HepG2 (cell line): ENCODE data around the gene FIZ1. TPM values are rescaled to one million over a fixed set of nuclear protein-coding genes. Genes with fewer than 3 reads are reported as not detected.
A peak's percentile ranks its signal among the peaks of the same experiment; 100 is the strongest.

ENCODE experiments used
- ARID2 ChIP-seq: sonication (generic); formaldehyde crosslinking; IDR thresholded peaks from 2 replicates; pipeline ENCODE4 v1.8.1; 2022; ENCODE audit warnings: mild to moderate bottlenecking, missing genetic modification reagents, borderline replicate concordance
- HDAC1 ChIP-seq: sonication (generic); formaldehyde crosslinking; IDR thresholded peaks from 2 replicates; pipeline ENCODE4 v1.5.1; 2020; ENCODE audit warnings: mild to moderate bottlenecking, missing genetic modification reagents
- JUND ChIP-seq: sonication (generic); formaldehyde crosslinking; IDR thresholded peaks from 2 replicates; pipeline ENCODE4 v1.8.0; 2022; ENCODE audit warnings: mild to moderate bottlenecking, missing genetic modification reagents
- NFRKB ChIP-seq: fragments of 450-650 bp; IDR thresholded peaks from 2 replicates; pipeline ENCODE4 v1.6.1; 2017
- NKX3-1 ChIP-seq: sonication (generic); formaldehyde crosslinking; IDR thresholded peaks from 2 replicates; pipeline ENCODE4 v1.5.0; 2020; ENCODE audit warnings: missing genetic modification reagents
- PAF1 ChIP-seq: IDR thresholded peaks from 2 replicates; pipeline ENCODE4 v1.6.1; 2016; ENCODE audit warnings: missing genetic modification reagents, missing compliant biosample characterization
- SALL1 ChIP-seq: sonication (generic); formaldehyde crosslinking; IDR thresholded peaks from 2 replicates; pipeline ENCODE4 v1.8.0; 2022; ENCODE audit warnings: mild to moderate bottlenecking, missing genetic modification reagents
- TAF1 ChIP-seq: sonication (generic); formaldehyde crosslinking; IDR thresholded peaks from 2 replicates; pipeline ENCODE4 v1.4.0; 2020; ENCODE audit warnings: missing genetic modification reagents
- TGIF2 ChIP-seq: IDR thresholded peaks from 2 replicates; pipeline ENCODE4 v1.6.1; 2016; ENCODE audit warnings: control low read depth, missing compliant biosample characterization
- ZFP36L2 ChIP-seq: sonication (generic); formaldehyde crosslinking; IDR thresholded peaks from 2 replicates; pipeline ENCODE4 v1.4.0; 2020; ENCODE audit warnings: missing genetic modification reagents
- ZNF468 ChIP-seq: sonication (generic); formaldehyde crosslinking; IDR thresholded peaks from 2 replicates; pipeline ENCODE4 v1.8.0; 2022; ENCODE audit warnings: mild to moderate bottlenecking, moderate library complexity, missing genetic modification reagents
- ZNF7 ChIP-seq: IDR thresholded peaks from 2 replicates; pipeline ENCODE4 v1.6.1; 2016; ENCODE audit warnings: missing biosample characterization, missing genetic modification reagents
- ZNF713 ChIP-seq: sonication (generic); formaldehyde crosslinking; IDR thresholded peaks from 2 replicates; pipeline ENCODE4 v1.4.0; 2020; ENCODE audit warnings: mild to moderate bottlenecking, missing genetic modification reagents
- ZNF772 ChIP-seq: sonication (generic); formaldehyde crosslinking; IDR thresholded peaks from 2 replicates; pipeline ENCODE4 v1.5.0; 2020; ENCODE audit warnings: mild to moderate bottlenecking, missing genetic modification reagents
- ZNF782 ChIP-seq: sonication (generic); formaldehyde crosslinking; IDR thresholded peaks from 2 replicates; pipeline ENCODE4 v1.4.0; 2020; ENCODE audit warnings: missing genetic modification reagents, mild to moderate bottlenecking, borderline replicate concordance
- ZSCAN30 ChIP-seq: sonication (generic); formaldehyde crosslinking; IDR thresholded peaks from 2 replicates; pipeline ENCODE4 v1.5.0; 2020; ENCODE audit warnings: mild to moderate bottlenecking, missing genetic modification reagents
- polyA plus RNA-seq, 8 experiments: library from polyadenylated mRNA; depleted of rRNA in 3 of 8; stranded (reverse) in 7 of 8; unstranded in 1 of 8; fragments of >200 nt; fragmentation: Illumina TruSeq in 4 of 8; extraction: Trizol in 4 of 8; gene quantifications; 2 replicates each; pipeline versions ENCODE4 v1.2.1 to v1.2.3, GENCODE V29; 2011 to 2016; ENCODE audit warnings: low read depth in 4 of 8, missing spikeins in 1 of 8, mixed read lengths in 1 of 8; ENCODE audit not compliant: insufficient read depth in 1 of 8
- total RNA-seq, 5 experiments: library from RNA; depleted of rRNA; stranded (reverse); fragments of >200 nt; fragmentation: Illumina TruSeq; extraction: Trizol; gene quantifications; 2 replicates each; pipeline ENCODE4 v1.2.3, GENCODE V29; 2016; ENCODE audit warnings: low read depth in 1 of 5
- TF ChIP-seq, protein P1 (sequence below): sonication (generic); formaldehyde crosslinking; IDR thresholded peaks from 2 replicates; pipeline ENCODE4 v1.4.0; 2020; ENCODE audit warnings: missing genetic modification reagents
- TF ChIP-seq, protein P2 (sequence below): sonication (generic); formaldehyde crosslinking; IDR thresholded peaks from 2 replicates; pipeline ENCODE4 v1.8.0; 2022; ENCODE audit warnings: low read depth, missing genetic modification reagents
- TF ChIP-seq, protein P3 (sequence below): sonication (generic); formaldehyde crosslinking; IDR thresholded peaks from 2 replicates; pipeline ENCODE4 v1.5.1; 2020; ENCODE audit warnings: missing genetic modification reagents, mild to moderate bottlenecking, borderline replicate concordance
- TF ChIP-seq, protein P4 (sequence below): IDR thresholded peaks from 2 replicates; pipeline ENCODE4 v1.6.1; 2016
- TF ChIP-seq, protein P5 (sequence below): sonication (generic); formaldehyde crosslinking; IDR thresholded peaks from 2 replicates; pipeline ENCODE4 v1.4.0; 2020; ENCODE audit warnings: mild to moderate bottlenecking, low read depth, missing genetic modification reagents

Gene FIZ1
- total and polyA plus RNA-seq, 2 of the 13 experiments (the other 11 are each of a cell fraction or from before 2014, with no cell fraction given) = 3.6 to 5.9 TPM

DNA sequence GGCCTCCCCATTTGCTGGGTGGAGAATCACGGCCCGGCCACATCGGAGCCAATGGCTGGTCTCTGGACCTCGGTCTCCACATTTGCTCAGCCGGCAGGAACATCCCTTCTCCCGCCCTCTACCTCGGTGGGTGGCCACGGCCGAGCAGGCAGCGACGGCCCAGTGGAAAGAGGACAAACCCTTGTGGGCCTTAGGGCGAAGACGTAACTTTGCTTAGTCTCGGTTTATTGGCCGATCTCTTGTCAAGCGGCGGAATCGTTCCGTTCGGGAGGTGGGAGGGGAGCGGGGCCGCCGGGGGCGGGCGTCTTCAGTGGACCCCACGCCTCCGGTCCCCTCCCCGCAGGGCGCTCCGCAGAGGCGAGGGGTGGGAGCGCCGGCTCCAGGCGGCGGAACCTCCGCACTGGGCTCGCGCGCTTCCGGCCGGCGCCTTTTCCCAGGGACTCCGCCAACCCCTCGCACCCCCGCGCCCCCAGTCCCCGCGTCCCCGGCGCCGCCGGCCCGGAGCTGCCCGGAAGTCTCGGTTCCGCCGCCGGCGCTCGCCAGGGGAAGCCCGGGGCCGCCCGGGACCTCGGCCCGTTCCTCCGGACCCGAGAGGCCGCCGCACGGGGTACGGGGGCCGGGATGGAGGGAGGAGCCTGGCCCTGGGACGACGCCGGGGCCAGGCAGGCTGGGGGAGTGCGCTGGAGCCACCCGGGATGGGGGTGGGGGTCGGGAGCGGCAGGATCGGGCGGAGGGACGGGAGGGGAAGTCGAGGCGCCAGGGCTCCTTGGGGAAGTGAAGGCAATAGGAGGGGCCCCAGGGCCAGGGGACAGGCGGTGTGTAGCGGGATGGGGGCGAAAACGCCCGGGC lies 41.5 kb upstream of the FIZ1 start, which contains the start of gene ZNF580 (continued):
- 0 out of 2 replicates have a peak, but pooled peaks have one; percentile 28 for TF ChIP-seq ZNF782 (CRISPR knock-in tag)
- TF ChIP-seq ZSCAN30 = no peak
- no peak for TF ChIP-seq ARID2 (CRISPR knock-in tag)
- peak; percentile 69 for TF ChIP-seq HDAC1 (CRISPR knock-in tag)
- no peak for TF ChIP-seq NKX3-1 (CRISPR knock-in tag)
- TF ChIP-seq ZNF7 (CRISPR knock-in tag) = no peak; the same call in 1 of the 2 replicates
- TF ChIP-seq, protein P1, sequence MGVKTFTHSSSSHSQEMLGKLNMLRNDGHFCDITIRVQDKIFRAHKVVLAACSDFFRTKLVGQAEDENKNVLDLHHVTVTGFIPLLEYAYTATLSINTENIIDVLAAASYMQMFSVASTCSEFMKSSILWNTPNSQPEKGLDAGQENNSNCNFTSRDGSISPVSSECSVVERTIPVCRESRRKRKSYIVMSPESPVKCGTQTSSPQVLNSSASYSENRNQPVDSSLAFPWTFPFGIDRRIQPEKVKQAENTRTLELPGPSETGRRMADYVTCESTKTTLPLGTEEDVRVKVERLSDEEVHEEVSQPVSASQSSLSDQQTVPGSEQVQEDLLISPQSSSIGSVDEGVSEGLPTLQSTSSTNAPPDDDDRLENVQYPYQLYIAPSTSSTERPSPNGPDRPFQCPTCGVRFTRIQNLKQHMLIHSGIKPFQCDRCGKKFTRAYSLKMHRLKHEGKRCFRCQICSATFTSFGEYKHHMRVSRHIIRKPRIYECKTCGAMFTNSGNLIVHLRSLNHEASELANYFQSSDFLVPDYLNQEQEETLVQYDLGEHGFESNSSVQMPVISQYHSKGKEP (CRISPR knock-in tag) = no peak
- TF ChIP-seq, protein P2, sequence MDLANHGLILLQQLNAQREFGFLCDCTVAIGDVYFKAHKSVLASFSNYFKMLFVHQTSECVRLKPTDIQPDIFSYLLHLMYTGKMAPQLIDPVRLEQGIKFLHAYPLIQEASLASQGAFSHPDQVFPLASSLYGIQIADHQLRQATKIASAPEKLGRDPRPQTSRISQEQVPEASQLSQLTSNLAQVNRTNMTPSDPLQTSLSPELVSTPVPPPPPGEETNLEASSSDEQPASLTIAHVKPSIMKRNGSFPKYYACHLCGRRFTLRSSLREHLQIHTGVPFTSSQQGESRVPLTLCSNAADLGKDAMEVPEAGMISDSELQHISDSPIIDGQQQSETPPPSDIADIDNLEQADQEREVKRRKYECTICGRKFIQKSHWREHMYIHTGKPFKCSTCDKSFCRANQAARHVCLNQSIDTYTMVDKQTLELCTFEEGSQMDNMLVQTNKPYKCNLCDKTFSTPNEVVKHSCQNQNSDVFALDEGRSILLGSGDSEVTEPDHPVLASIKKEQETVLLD (CRISPR knock-in tag) = peak; percentile 95
- TF ChIP-seq ZNF713 = no peak
- TF ChIP-seq, protein P3, sequence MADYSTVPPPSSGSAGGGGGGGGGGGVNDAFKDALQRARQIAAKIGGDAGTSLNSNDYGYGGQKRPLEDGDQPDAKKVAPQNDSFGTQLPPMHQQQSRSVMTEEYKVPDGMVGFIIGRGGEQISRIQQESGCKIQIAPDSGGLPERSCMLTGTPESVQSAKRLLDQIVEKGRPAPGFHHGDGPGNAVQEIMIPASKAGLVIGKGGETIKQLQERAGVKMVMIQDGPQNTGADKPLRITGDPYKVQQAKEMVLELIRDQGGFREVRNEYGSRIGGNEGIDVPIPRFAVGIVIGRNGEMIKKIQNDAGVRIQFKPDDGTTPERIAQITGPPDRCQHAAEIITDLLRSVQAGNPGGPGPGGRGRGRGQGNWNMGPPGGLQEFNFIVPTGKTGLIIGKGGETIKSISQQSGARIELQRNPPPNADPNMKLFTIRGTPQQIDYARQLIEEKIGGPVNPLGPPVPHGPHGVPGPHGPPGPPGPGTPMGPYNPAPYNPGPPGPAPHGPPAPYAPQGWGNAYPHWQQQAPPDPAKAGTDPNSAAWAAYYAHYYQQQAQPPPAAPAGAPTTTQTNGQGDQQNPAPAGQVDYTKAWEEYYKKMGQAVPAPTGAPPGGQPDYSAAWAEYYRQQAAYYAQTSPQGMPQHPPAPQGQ (CRISPR knock-in tag) = no peak
- TF ChIP-seq, protein P4, sequence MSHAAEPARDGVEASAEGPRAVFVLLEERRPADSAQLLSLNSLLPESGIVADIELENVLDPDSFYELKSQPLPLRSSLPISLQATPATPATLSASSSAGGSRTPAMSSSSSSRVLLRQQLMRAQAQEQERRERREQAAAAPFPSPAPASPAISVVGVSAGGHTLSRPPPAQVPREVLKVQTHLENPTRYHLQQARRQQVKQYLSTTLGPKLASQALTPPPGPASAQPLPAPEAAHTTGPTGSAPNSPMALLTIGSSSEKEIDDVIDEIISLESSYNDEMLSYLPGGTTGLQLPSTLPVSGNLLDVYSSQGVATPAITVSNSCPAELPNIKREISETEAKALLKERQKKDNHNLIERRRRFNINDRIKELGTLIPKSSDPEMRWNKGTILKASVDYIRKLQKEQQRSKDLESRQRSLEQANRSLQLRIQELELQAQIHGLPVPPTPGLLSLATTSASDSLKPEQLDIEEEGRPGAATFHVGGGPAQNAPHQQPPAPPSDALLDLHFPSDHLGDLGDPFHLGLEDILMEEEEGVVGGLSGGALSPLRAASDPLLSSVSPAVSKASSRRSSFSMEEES (CRISPR knock-in tag) = no peak
- no peak for TF ChIP-seq ZFP36L2
- TF ChIP-seq NFRKB = no peak
- peak; percentile 25; the same call in 1 of the 2 replicates for TF ChIP-seq TGIF2
- TF ChIP-seq, protein P5, sequence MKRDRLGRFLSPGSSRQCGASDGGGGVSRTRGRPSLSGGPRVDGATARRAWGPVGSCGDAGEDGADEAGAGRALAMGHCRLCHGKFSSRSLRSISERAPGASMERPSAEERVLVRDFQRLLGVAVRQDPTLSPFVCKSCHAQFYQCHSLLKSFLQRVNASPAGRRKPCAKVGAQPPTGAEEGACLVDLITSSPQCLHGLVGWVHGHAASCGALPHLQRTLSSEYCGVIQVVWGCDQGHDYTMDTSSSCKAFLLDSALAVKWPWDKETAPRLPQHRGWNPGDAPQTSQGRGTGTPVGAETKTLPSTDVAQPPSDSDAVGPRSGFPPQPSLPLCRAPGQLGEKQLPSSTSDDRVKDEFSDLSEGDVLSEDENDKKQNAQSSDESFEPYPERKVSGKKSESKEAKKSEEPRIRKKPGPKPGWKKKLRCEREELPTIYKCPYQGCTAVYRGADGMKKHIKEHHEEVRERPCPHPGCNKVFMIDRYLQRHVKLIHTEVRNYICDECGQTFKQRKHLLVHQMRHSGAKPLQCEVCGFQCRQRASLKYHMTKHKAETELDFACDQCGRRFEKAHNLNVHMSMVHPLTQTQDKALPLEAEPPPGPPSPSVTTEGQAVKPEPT (CRISPR knock-in tag) = no peak
- TF ChIP-seq TAF1 = peak; percentile 16; the same call in 1 of the 2 replicates
- no peak for TF ChIP-seq ZNF468 (CRISPR knock-in tag)
- peak; percentile 50; the same call in 1 of the 2 replicates for TF ChIP-seq ZNF772 (CRISPR knock-in tag)
- peak; percentile 34; the same call in 1 of the 2 replicates for TF ChIP-seq SALL1
- TF ChIP-seq JUND (CRISPR knock-in tag) = no peak
- TF ChIP-seq PAF1 (CRISPR knock-in tag) = no peak
